Measurements from ENCODE around the gene TCOF1. TPM values are rescaled to one million over a fixed set of nuclear protein-coding genes. Genes with fewer than 3 reads are reported as not detected.

The TCOF1 gene
- polyA plus RNA-seq, 1 donor (not counting 4 experiments of a cell fraction or from before 2014, with no cell fraction given): 13.6 TPM

DNA sequence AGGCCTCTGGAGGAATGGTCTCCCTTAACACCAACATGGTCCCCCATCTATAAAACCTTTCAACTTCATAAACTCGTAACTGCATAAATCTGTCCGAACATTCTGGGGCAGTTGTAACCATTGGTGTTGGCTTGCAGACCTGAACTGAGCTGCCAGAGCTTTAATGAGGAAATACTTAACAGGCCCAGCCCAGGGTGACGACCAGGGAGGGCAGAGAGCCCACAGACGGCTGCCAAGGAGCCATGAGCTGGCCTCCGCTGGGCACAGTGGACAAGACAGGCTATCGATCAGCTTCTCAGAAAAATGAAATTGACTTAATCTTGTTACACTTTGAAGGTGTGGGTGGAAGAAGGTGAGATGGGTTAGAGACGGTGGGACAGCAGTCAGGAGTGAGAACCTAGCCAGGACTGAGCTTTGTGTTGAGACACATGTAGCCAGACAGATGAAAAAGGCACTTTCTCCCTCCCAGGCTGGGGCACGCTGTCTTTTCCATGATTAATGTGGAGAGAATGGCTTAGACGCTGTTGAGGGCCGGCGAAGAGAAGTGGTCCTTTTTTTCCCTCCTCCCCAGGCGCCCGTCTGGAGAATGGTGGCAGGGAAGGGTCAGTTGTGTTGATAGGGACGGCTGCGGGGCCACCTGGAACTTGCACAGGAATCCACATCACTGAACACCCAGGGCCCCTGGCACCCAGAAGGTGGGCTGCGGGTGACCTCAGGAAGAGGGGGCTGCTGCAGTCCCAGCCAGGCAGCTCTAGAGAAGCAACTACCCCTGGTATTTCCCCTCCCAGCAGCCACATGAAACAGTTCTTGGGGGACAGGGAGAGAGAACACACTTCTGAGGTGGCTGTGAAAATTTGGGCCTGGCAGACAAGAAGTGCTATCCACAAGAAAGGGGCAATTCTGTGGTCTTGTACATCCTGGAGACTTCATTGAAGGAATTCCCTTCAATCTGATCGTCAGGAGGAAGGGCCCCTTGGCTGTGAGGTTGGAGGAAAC, 27.3 kb upstream of the TCOF1 start:
- TF ChIP-seq EZH2 (IDR thresholded peaks at IDR 0.05; ENCODE audit: low read length): no peak
- TF ChIP-seq, protein P1, sequence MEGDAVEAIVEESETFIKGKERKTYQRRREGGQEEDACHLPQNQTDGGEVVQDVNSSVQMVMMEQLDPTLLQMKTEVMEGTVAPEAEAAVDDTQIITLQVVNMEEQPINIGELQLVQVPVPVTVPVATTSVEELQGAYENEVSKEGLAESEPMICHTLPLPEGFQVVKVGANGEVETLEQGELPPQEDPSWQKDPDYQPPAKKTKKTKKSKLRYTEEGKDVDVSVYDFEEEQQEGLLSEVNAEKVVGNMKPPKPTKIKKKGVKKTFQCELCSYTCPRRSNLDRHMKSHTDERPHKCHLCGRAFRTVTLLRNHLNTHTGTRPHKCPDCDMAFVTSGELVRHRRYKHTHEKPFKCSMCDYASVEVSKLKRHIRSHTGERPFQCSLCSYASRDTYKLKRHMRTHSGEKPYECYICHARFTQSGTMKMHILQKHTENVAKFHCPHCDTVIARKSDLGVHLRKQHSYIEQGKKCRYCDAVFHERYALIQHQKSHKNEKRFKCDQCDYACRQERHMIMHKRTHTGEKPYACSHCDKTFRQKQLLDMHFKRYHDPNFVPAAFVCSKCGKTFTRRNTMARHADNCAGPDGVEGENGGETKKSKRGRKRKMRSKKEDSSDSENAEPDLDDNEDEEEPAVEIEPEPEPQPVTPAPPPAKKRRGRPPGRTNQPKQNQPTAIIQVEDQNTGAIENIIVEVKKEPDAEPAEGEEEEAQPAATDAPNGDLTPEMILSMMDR (optimal IDR thresholded peaks at IDR 0.05 in 1 of 3, IDR thresholded peaks at IDR 0.05 in 1 of 3, conservative IDR thresholded peaks at IDR 0.05 in 1 of 3; ENCODE audit: extremely low read depth in 1 of 3, insufficient read depth in 2 of 3, low read length in 3 of 3): no peak
- dilution Hi-C loops (cut with MboI; ENCODE audit: extremely low pct_ligation_motif_present, low sequenced_read_pairs): no loop called here
- no peak overlapping the region for H3K4me2 ChIP-seq (ENCODE audit: control insufficient read depth, extremely low read depth, insufficient read depth, low read depth, low read length)
- H4K20me1 ChIP-seq (ENCODE audit: control insufficient read depth, extremely low read depth, insufficient read depth, low read length): no peaks in the 10 kb centered on the region
- no peaks in the 10 kb centered on the region for H3K9me1 ChIP-seq (ENCODE audit: control insufficient read depth, extremely low read depth, insufficient read depth, low read length)
- H2AFZ ChIP-seq (ENCODE audit: control insufficient read depth, low read length): no peak overlapping the region
- no peaks in the 10 kb centered on the region for H3K9me3 ChIP-seq (ENCODE audit: control insufficient read depth, low read depth, low read length)
- no peaks in the 10 kb centered on the region for H3K27me3 ChIP-seq (ENCODE audit: control insufficient read depth, extremely low read depth, insufficient read depth, low read length)
- H3K4me3 ChIP-seq (ENCODE audit: control insufficient read depth in 2 of 3, extremely low read depth in 1 of 3, insufficient read depth in 2 of 3, low read depth in 1 of 3, low read length in 3 of 3): no peak overlapping the region
- H3K27ac ChIP-seq (ENCODE audit: control insufficient read depth, insufficient read depth, low read length): no peak overlapping the region
- no peak for DNase-seq (ENCODE audit: low read depth, low spot score)
- H3K9ac ChIP-seq (ENCODE audit: control insufficient read depth, extremely low read depth, insufficient read depth, low read length): no peak overlapping the region
- H3K36me3 ChIP-seq (ENCODE audit: control insufficient read depth in 2 of 2, extremely low read depth in 1 of 2, insufficient read depth in 2 of 2, low read length in 2 of 2): no peaks in the 10 kb centered on the region
- H3K4me1 ChIP-seq (ENCODE audit: control insufficient read depth, extremely low read depth, insufficient read depth, low read length): no peaks in the 10 kb centered on the region
- H3K79me2 ChIP-seq (ENCODE audit: control insufficient read depth, insufficient read depth, low read length): no peaks in the 10 kb centered on the region
- FAIRE-seq: no peak

DNA sequence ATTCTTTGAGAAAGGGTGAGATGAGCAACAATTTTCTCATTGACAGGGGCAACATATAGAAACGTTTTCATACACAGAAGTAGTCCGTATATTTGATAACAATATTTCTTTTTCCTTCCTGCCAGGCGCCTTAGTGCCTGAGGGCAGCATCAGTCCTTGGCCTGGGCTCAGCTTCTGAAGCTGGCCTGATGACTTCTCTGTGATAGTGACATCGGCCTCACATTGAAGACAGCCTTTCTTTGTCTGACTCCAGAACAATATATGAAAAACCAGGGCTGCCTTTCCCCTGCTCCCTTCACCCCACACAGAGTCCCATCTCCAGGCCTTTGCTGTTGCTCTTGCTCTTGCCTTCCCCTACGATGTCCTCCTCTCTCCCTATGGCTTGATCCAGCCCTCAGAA, 24.1 kb upstream of the TCOF1 start:
- Histone ChIP-seq H3K36me3 (ENCODE audit: control insufficient read depth in 2 of 2, extremely low read depth in 1 of 2, insufficient read depth in 2 of 2, low read length in 2 of 2) (no peaks in the 10 kb centered on the region), H3K27me3 (ENCODE audit: control insufficient read depth, extremely low read depth, insufficient read depth, low read length) (no peaks in the 10 kb centered on the region), H3K9me1 (ENCODE audit: control insufficient read depth, extremely low read depth, insufficient read depth, low read length) (no peaks in the 10 kb centered on the region), H3K4me1 (ENCODE audit: control insufficient read depth, extremely low read depth, insufficient read depth, low read length) (no peaks in the 10 kb centered on the region), H3K27ac (ENCODE audit: control insufficient read depth, insufficient read depth, low read length) (no peak overlapping the region), H2AFZ (ENCODE audit: control insufficient read depth, low read length) (no peak overlapping the region), H3K4me2 (ENCODE audit: control insufficient read depth, extremely low read depth, insufficient read depth, low read depth, low read length) (no peak overlapping the region), H4K20me1 (ENCODE audit: control insufficient read depth, extremely low read depth, insufficient read depth, low read length) (no peaks in the 10 kb centered on the region), H3K9ac (ENCODE audit: control insufficient read depth, extremely low read depth, insufficient read depth, low read length) (no peak overlapping the region), H3K79me2 (ENCODE audit: control insufficient read depth, insufficient read depth, low read length) (no peaks in the 10 kb centered on the region), H3K9me3 (ENCODE audit: control insufficient read depth, low read depth, low read length) (no peaks in the 10 kb centered on the region), H3K4me3 (ENCODE audit: control insufficient read depth in 2 of 3, extremely low read depth in 1 of 3, insufficient read depth in 2 of 3, low read depth in 1 of 3, low read length in 3 of 3) (no peak overlapping the region)
- TF ChIP-seq, protein P1 (optimal IDR thresholded peaks at IDR 0.05 in 1 of 3, IDR thresholded peaks at IDR 0.05 in 1 of 3, conservative IDR thresholded peaks at IDR 0.05 in 1 of 3; ENCODE audit: extremely low read depth in 1 of 3, insufficient read depth in 2 of 3, low read length in 3 of 3): no peak
- no peak for TF ChIP-seq EZH2 (IDR thresholded peaks at IDR 0.05; ENCODE audit: low read length)
- dilution Hi-C loops (cut with MboI; ENCODE audit: extremely low pct_ligation_motif_present, low sequenced_read_pairs): no loop called here
- no peak for DNase-seq (ENCODE audit: low read depth, low spot score)
- FAIRE-seq: no peak

Data from keratinocyte (primary cell).